Fibroblast of mammary gland (primary cell): Measurements from ENCODE around the gene TANC2.
A peak's percentile ranks its signal among the peaks of the same experiment; 100 is the strongest.

Source experiments
- DNase-seq: peaks from one replicate; pipeline ENCODE4 v3.0.0-alpha.2; 2010; ENCODE audit warnings: low read depth
- H3K4me3 ChIP-seq: 2 replicates; pipeline ENCODE4 v1.5.1; 2011; ENCODE audit warnings: low read depth, mild to moderate bottlenecking, low read length, moderate library complexity; ENCODE audit not compliant: control insufficient read depth
- TF ChIP-seq, protein P1 (sequence below): conservative IDR thresholded peaks from 2 replicates; pipeline ENCODE4 v1.5.1; 2011; ENCODE audit warnings: low read depth, low read length, inconsistent platforms; ENCODE audit not compliant: control insufficient read depth, insufficient read depth

TANC2 gene

DNA sequence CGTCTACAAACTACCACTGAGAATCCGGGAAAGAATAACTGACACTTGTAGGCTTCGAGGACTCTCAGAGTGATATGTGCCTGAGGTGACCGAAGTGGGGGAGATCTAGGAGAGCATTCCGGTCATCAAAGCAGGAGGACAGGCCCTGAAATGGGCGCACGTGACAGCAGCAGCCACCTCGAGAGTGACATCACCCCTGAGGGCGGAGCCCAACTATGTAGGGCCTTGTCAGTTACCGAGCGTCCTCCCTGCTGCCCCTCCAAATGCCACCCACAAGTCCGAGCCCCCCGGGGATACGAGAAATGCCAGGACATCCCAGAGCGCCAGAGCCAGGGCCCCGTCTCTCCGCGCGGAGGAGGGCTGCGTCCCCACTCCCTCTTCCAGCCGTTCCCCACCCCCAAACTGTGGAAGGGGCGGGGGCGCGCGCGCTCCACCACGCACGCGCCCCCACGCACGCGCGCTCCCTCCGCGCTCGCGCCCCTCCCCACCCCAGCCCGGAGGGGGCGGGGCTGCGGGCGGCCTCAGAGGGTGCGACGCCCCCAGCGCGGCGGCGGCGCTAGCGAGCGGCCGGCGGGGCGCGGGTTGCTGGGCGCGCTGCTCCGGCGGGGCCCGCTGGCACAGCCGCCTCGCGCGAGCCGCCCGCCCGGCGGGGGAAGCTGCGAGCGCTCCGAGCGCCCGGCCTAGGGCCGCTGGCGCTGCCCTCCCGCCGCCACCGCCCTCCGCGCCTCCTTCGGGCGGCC lies at the start of gene TANC2:
Gene TANC2 (plus strand): TSS at position 550 of the 740 bp plus-strand sequence. CDS start 43,325 bp downstream, outside the sequence.
- TF ChIP-seq, protein P1, sequence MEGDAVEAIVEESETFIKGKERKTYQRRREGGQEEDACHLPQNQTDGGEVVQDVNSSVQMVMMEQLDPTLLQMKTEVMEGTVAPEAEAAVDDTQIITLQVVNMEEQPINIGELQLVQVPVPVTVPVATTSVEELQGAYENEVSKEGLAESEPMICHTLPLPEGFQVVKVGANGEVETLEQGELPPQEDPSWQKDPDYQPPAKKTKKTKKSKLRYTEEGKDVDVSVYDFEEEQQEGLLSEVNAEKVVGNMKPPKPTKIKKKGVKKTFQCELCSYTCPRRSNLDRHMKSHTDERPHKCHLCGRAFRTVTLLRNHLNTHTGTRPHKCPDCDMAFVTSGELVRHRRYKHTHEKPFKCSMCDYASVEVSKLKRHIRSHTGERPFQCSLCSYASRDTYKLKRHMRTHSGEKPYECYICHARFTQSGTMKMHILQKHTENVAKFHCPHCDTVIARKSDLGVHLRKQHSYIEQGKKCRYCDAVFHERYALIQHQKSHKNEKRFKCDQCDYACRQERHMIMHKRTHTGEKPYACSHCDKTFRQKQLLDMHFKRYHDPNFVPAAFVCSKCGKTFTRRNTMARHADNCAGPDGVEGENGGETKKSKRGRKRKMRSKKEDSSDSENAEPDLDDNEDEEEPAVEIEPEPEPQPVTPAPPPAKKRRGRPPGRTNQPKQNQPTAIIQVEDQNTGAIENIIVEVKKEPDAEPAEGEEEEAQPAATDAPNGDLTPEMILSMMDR = no peak
- peak; percentile 79 for DNase-seq
- peak within 1 kb of the TSS; percentile 95 for H3K4me3 ChIP-seq

GRCh38 chr17:62916684-62917571 lies 49.1 kb upstream of the TANC2 start:
- DNase-seq = peak; percentile 69
- TF ChIP-seq, protein P1 = no peak
- H3K4me3 ChIP-seq = no peak overlapping the region

- H3K4me3 ChIP-seq = no peak overlapping the region
- TF ChIP-seq, protein P1 = no peak
- DNase-seq = peak; percentile 70
These were observed 46.6 kb upstream of the TANC2 start for GRCh38 chr17:62919388-62919787.

DNA sequence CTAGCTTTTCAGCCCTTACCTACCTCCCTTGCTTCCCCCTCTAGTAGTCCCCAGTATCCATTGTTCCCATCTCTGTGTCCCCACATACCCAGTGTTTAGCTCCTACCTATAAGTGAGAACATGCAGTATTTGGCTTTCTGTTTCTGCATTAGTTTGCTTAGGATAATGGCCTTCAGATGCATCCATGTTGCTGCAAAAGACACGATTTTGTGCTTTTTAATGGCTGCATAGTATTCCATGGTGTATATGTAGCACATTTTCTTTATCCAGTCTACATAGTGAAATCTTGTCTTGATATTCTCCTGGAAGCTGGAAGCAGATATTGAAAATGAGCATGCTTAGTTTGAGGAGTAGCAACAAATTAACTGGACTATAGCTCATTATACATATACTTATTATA lies 45.7 kb upstream of the TANC2 start:
- H3K4me3 ChIP-seq = no peak overlapping the region
- TF ChIP-seq, protein P1 = no peak
- no peak for DNase-seq

- no peak for DNase-seq
- H3K4me3 ChIP-seq = no peak overlapping the region
- TF ChIP-seq, protein P1 = no peak
These were observed 44.2 kb upstream of the TANC2 start for GRCh38 chr17:62921817-62922216.

- H3K4me3 ChIP-seq = no peak overlapping the region
- DNase-seq = no peak
- TF ChIP-seq, protein P1 = no peak
These were observed 42.5 kb upstream of the TANC2 start for GRCh38 chr17:62923258-62924150.
